HepG2 (cell line): ENCODE measurements around the gene PERCC1. TPM values are rescaled to one million over a fixed set of nuclear protein-coding genes. Genes with fewer than 3 reads are reported as not detected.

ENCODE experiments used
- ATAC-seq: fragments of 200-7000 bp; cut with Tn5 transposase; 3 replicates; pipeline ENCODE4 v1.9.1; 2020; ENCODE audit warnings: mild to moderate bottlenecking, moderate library complexity
- BruUV-seq: library from RNA; stranded (reverse); fragments of 400-500 nt; replicated peaks from 2 replicates; lab custom pipeline; 2021; lab: Mats Ljungman, UMichigan
- CTCF ChIA-PET: fragments of 300-600 bp; formaldehyde crosslinking; extraction: SDS; loops from one replicate; lab custom pipeline; 2021; ENCODE audit warnings: low total read pairs, inconsistent platforms, low intra/inter-chr PET ratio; lab: Yijun Ruan, JAX
- POLR2A ChIA-PET: fragments of 350-600 bp; sonication (Branson Sonifier 250); formaldehyde crosslinking; loops from one replicate; lab custom pipeline; 2020; ENCODE audit warnings: antibody characterized with exemption, inconsistent platforms; lab: Yijun Ruan, JAX
- DNase-seq: peaks from one replicate; pipeline ENCODE4 v3.0.0-alpha.2; 2015; ENCODE audit warnings: low spot score
- FAIRE-seq: peaks from 3 replicates; lab custom pipeline; 2011; peaks lifted over from hg19 to GRCh38; lab: Jason Lieb, UNC
- H2AFZ ChIP-seq: one replicate; pipeline ENCODE4 v1.6.1; 2011; ENCODE audit warnings: low read length, inconsistent platforms
- H3K27ac ChIP-seq: fragments of 300-600 bp; 3 replicates; pipeline ENCODE4 v1.8.0; 2011; ENCODE audit warnings: mixed run types, mild to moderate bottlenecking, mixed read lengths, low read length, inconsistent platforms; ENCODE audit not compliant: insufficient read depth; ENCODE audit errors: extremely low read length
- H3K27me3 ChIP-seq, 2 experiments: fragments of 200-600 bp in 1 of 2; 2 replicates in 1 of 2; 3 replicates in 1 of 2; pipeline versions ENCODE4 v1.6.0 to v1.8.0; 2011; ENCODE audit warnings: low read length in 2 of 2, mild to moderate bottlenecking in 2 of 2, moderate library complexity in 2 of 2, inconsistent platforms in 1 of 2; ENCODE audit not compliant: insufficient read depth in 2 of 2, control insufficient read depth in 1 of 2
- H3K36me3 ChIP-seq, 2 experiments: fragments of 200-600 bp in 1 of 2; replicated peaks in 1 of 2; 2 replicates in 1 of 2; 3 replicates in 1 of 2; pipeline versions ENCODE4 v1.5.1 to v1.8.0; 2011; ENCODE audit warnings: low read length in 2 of 2, inconsistent platforms in 1 of 2; ENCODE audit not compliant: insufficient read depth in 2 of 2, control insufficient read depth in 1 of 2
- H3K4me1 ChIP-seq: 2 replicates; pipeline ENCODE4 v1.5.1; 2012; ENCODE audit warnings: low read length, inconsistent platforms; ENCODE audit not compliant: insufficient read depth
- H3K4me2 ChIP-seq: 2 replicates; pipeline ENCODE4 v1.6.0; 2011; ENCODE audit warnings: low read depth, low read length, inconsistent platforms
- H3K4me3 ChIP-seq, 3 experiments: fragments of 200-600 bp in 1 of 3; sonication (generic), shearing (Covaris generic) in 1 of 3; replicated peaks in 1 of 3; 2 replicates each; pipeline ENCODE4 v1.5.1; 2011 to 2016; ENCODE audit warnings: low read length in 3 of 3, inconsistent platforms in 2 of 3, low read depth in 2 of 3, mild to moderate bottlenecking in 2 of 3, control low read depth in 1 of 3, mixed read lengths in 1 of 3; ENCODE audit not compliant: insufficient read depth in 1 of 3
- H3K79me2 ChIP-seq: one replicate; pipeline ENCODE4 v1.6.1; 2011; ENCODE audit warnings: low read length, inconsistent platforms; ENCODE audit not compliant: insufficient read depth
- H3K9ac ChIP-seq: 2 replicates; pipeline ENCODE4 v1.6.0; 2011; ENCODE audit warnings: mild to moderate bottlenecking, low read depth, low read length, inconsistent platforms; ENCODE audit not compliant: insufficient read depth
- H3K9me3 ChIP-seq: 2 replicates; pipeline ENCODE4 v1.5.1; 2012; ENCODE audit warnings: mild to moderate bottlenecking, low read length
- H4K20me1 ChIP-seq: 2 replicates; pipeline ENCODE4 v1.6.0; 2011; ENCODE audit warnings: inconsistent platforms, mild to moderate bottlenecking, low read length, moderate library complexity; ENCODE audit not compliant: insufficient read depth
- CAMTA2 ChIP-seq: sonication (generic); formaldehyde crosslinking; IDR thresholded peaks from 2 replicates; pipeline ENCODE4 v1.4.0; 2020; ENCODE audit warnings: mild to moderate bottlenecking, missing genetic modification reagents, borderline replicate concordance
- GATAD2A ChIP-seq: IDR thresholded peaks from 2 replicates; pipeline ENCODE4 v1.6.1; 2016
- GZF1 ChIP-seq: sonication (generic); formaldehyde crosslinking; IDR thresholded peaks from 2 replicates; pipeline ENCODE4 v1.5.1; 2020; ENCODE audit warnings: mild to moderate bottlenecking, missing genetic modification reagents
- HES4 ChIP-seq: sonication (generic); formaldehyde crosslinking; IDR thresholded peaks from 2 replicates; pipeline ENCODE4 v1.9.0; 2021; ENCODE audit warnings: mild to moderate bottlenecking, missing genetic modification reagents, borderline replicate concordance
- PHF8 ChIP-seq: sonication (generic); formaldehyde crosslinking; IDR thresholded peaks from 2 replicates; pipeline ENCODE4 v1.5.0; 2020; ENCODE audit warnings: missing genetic modification reagents
- TARDBP ChIP-seq: sonication (generic); formaldehyde crosslinking; IDR thresholded peaks from 2 replicates; pipeline ENCODE4 v1.8.0; 2022; ENCODE audit warnings: mild to moderate bottlenecking, missing genetic modification reagents
- TOE1 ChIP-seq: sonication (generic); formaldehyde crosslinking; IDR thresholded peaks from 2 replicates; pipeline ENCODE4 v1.4.0; 2020; ENCODE audit warnings: mild to moderate bottlenecking, missing genetic modification reagents
- ZNF264 ChIP-seq: sonication (generic); formaldehyde crosslinking; IDR thresholded peaks from 2 replicates; pipeline ENCODE4 v1.4.0; 2020; ENCODE audit warnings: missing genetic modification reagents
- ZNF317 ChIP-seq: sonication (generic); formaldehyde crosslinking; IDR thresholded peaks from 2 replicates; pipeline ENCODE4 v1.5.0; 2020; ENCODE audit warnings: mild to moderate bottlenecking, missing genetic modification reagents
- ZNF670 ChIP-seq: sonication (generic); formaldehyde crosslinking; IDR thresholded peaks from 2 replicates; pipeline ENCODE4 v1.8.0; 2022; ENCODE audit warnings: mild to moderate bottlenecking, missing genetic modification reagents, borderline replicate concordance
- ZNF7 ChIP-seq: IDR thresholded peaks from 2 replicates; pipeline ENCODE4 v1.6.1; 2016; ENCODE audit warnings: missing biosample characterization, missing genetic modification reagents
- WGBS: methylation state at CpG from one replicate; pipeline ENCODE4 v1.1.6; 2017; ENCODE audit warnings: low lambda C conversion rate; 5-methylcytosine and 5-hydroxymethylcytosine counted together
- in situ Hi-C: cut with HindIII; loops from 2 replicates; pipeline ENCODE4 v1.10.0; 2017; ENCODE audit warnings: low pct_unique_long_range_greater_than_20kb; ENCODE audit not compliant: extremely low pct_ligation_motif_present
- intact Hi-C: fragments of 100-400 bp; cut with micrococcal nuclease; formaldehyde crosslinking; loops from one replicate; pipeline ENCODE4 v1.10.0; 2022; ENCODE audit not compliant: unreplicated experiment
- polyA plus RNA-seq, 8 experiments: library from polyadenylated mRNA; depleted of rRNA in 3 of 8; stranded (reverse) in 7 of 8; unstranded in 1 of 8; fragments of >200 nt; fragmentation: Illumina TruSeq in 4 of 8; extraction: Trizol in 4 of 8; gene quantifications; 2 replicates each; pipeline versions ENCODE4 v1.2.1 to v1.2.3, GENCODE V29; 2011 to 2016; ENCODE audit warnings: low read depth in 4 of 8, missing spikeins in 1 of 8, mixed read lengths in 1 of 8; ENCODE audit not compliant: insufficient read depth in 1 of 8
- total RNA-seq, 5 experiments: library from RNA; depleted of rRNA; stranded (reverse); fragments of >200 nt; fragmentation: Illumina TruSeq; extraction: Trizol; gene quantifications; 2 replicates each; pipeline ENCODE4 v1.2.3, GENCODE V29; 2016; ENCODE audit warnings: low read depth in 1 of 5
- TF ChIP-seq, protein P1 (sequence below): sonication (generic); formaldehyde crosslinking; IDR thresholded peaks from 2 replicates; pipeline ENCODE4 v1.5.0; 2020; ENCODE audit warnings: missing genetic modification reagents
- TF ChIP-seq, protein P2 (sequence below): sonication (generic); formaldehyde crosslinking; IDR thresholded peaks from 2 replicates; pipeline ENCODE4 v1.4.0; 2020; ENCODE audit warnings: missing genetic modification reagents
- TF ChIP-seq, protein P3 (sequence below): sonication (generic); formaldehyde crosslinking; IDR thresholded peaks from 2 replicates; pipeline ENCODE4 v1.4.0; 2020; ENCODE audit warnings: missing genetic modification reagents

Gene PERCC1
- total and polyA plus RNA-seq, 2 of the 13 experiments (the other 11 are each of a cell fraction or from before 2014, with no cell fraction given) = 0.15 TPM; not detected in 1

DNA sequence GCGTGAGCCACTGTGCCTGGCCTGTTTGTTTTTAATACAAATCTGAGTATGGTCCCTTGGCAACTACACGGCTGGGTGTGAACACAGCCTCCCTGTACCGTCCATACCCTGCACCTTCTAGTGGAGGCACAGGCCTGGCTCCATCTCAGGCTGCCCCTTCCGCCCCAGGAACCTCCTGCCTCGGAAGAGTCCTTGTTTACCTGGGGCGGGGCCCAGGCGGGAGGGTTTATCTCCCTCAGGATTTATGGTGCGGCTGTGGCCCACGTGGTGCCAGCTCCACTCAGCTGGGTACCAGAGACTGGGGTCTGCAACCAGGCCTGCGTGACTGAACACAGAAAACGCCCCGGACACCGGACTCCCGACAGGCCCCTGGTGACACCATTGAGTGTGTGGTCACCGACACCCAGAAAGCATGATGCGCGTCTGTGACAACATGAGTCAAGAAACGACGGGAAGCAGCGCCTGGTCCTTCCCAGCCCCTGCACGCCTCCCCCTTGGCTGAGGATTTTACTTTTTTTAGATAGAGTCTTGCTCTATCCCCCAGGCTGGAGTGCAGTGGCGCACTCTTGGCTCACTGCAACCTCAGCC lies 35.3 kb upstream of the PERCC1 start:
- in situ Hi-C loops = no loop called here
- H3K79me2 ChIP-seq = no peaks in the 10 kb centered on the region
- ChIA-PET CTCF (no interaction called here), POLR2A (no interaction called here)
- no peaks in the 10 kb centered on the region for H3K9me3 ChIP-seq
- no peak overlapping the region for H3K27ac ChIP-seq
- 94% methylated on average over 18 of the region's 22 CpGs for WGBS
- DNase-seq (no peak), FAIRE-seq (no peak), ATAC-seq (no peak)
- no peaks in the 10 kb centered on the region for H4K20me1 ChIP-seq
- H3K4me2 ChIP-seq = no peak overlapping the region
- no peak overlapping the region for H2AFZ ChIP-seq
- no TSS peak for BruUV-seq
- TF ChIP-seq TARDBP (CRISPR knock-in tag) = no peak
- TF ChIP-seq GATAD2A (CRISPR knock-in tag) = no peak
- TF ChIP-seq ZNF264 (CRISPR knock-in tag) = no peak
- no peak for TF ChIP-seq GZF1
- no peak for TF ChIP-seq ZNF317 (CRISPR knock-in tag)
- TF ChIP-seq ZNF670 = no peak
- intact Hi-C loops = no loop called here
- H3K4me1 ChIP-seq = no peaks in the 10 kb centered on the region
- H3K27me3 ChIP-seq = no peaks in the 10 kb centered on the region
- peaks cover 2 to 4% of the 10 kb centered on the region in 2 experiments; a peak in 2 of 5 replicates for H3K36me3 ChIP-seq
- H3K9ac ChIP-seq = no peak overlapping the region
- no peak overlapping the region for H3K4me3 ChIP-seq

DNA sequence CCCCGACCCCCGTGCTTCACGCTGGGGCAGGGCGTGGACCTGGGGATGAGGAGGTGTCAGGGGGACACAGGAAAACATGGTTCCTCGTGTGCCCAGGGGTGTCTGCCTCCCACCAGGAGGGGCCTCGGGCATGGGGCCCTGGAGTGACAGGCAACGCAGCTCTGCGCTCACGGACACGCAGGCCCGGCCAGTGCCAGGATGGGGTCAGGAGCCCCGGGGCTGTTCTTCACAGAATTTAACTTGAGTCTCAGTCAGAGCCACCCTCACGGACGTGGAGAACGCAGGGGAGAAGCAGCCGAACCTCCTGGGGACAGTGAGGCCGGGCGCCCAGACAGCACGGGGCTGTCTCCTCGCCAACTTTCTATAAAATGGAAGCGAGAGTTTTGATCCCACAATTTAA lies 33.1 kb upstream of the PERCC1 start:
- H3K4me1 ChIP-seq = no peaks in the 10 kb centered on the region
- H2AFZ ChIP-seq = no peak overlapping the region
- no peaks in the 10 kb centered on the region for H3K27me3 ChIP-seq
- FAIRE-seq (no peak), DNase-seq (no peak), ATAC-seq (no peak)
- WGBS = 93% methylated on average over 13 of the region's 21 CpGs
- H3K4me2 ChIP-seq = no peak overlapping the region
- H3K9me3 ChIP-seq = no peaks in the 10 kb centered on the region
- H4K20me1 ChIP-seq = no peaks in the 10 kb centered on the region
- BruUV-seq = no TSS peak
- no peaks in the 10 kb centered on the region for H3K79me2 ChIP-seq
- in situ Hi-C loops = no loop called here
- H3K27ac ChIP-seq = no peak overlapping the region
- ChIA-PET POLR2A (no interaction called here), CTCF (no interaction called here)
- no peak overlapping the region for H3K4me3 ChIP-seq
- H3K9ac ChIP-seq = no peak overlapping the region
- H3K36me3 ChIP-seq = peaks cover 8 to 15% of the 10 kb centered on the region in 2 experiments; a peak in 4 of 5 replicates
- intact Hi-C loops = no loop called here
- no peak for TF ChIP-seq TOE1 (CRISPR knock-in tag)
- TF ChIP-seq ZNF7 (CRISPR knock-in tag) = no peak
- TF ChIP-seq, protein P1, sequence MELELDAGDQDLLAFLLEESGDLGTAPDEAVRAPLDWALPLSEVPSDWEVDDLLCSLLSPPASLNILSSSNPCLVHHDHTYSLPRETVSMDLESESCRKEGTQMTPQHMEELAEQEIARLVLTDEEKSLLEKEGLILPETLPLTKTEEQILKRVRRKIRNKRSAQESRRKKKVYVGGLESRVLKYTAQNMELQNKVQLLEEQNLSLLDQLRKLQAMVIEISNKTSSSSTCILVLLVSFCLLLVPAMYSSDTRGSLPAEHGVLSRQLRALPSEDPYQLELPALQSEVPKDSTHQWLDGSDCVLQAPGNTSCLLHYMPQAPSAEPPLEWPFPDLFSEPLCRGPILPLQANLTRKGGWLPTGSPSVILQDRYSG (CRISPR knock-in tag) = no peak
- no peak for TF ChIP-seq PHF8 (CRISPR knock-in tag)
- TF ChIP-seq ZNF670 = no peak
- TF ChIP-seq, protein P2, sequence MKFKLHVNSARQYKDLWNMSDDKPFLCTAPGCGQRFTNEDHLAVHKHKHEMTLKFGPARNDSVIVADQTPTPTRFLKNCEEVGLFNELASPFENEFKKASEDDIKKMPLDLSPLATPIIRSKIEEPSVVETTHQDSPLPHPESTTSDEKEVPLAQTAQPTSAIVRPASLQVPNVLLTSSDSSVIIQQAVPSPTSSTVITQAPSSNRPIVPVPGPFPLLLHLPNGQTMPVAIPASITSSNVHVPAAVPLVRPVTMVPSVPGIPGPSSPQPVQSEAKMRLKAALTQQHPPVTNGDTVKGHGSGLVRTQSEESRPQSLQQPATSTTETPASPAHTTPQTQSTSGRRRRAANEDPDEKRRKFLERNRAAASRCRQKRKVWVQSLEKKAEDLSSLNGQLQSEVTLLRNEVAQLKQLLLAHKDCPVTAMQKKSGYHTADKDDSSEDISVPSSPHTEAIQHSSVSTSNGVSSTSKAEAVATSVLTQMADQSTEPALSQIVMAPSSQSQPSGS (CRISPR knock-in tag) = no peak
- TF ChIP-seq HES4 = no peak
- no peak for TF ChIP-seq CAMTA2 (CRISPR knock-in tag)
- TF ChIP-seq, protein P3, sequence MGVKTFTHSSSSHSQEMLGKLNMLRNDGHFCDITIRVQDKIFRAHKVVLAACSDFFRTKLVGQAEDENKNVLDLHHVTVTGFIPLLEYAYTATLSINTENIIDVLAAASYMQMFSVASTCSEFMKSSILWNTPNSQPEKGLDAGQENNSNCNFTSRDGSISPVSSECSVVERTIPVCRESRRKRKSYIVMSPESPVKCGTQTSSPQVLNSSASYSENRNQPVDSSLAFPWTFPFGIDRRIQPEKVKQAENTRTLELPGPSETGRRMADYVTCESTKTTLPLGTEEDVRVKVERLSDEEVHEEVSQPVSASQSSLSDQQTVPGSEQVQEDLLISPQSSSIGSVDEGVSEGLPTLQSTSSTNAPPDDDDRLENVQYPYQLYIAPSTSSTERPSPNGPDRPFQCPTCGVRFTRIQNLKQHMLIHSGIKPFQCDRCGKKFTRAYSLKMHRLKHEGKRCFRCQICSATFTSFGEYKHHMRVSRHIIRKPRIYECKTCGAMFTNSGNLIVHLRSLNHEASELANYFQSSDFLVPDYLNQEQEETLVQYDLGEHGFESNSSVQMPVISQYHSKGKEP (CRISPR knock-in tag) = no peak
